ENCODE data around the gene AK1.

- TF ChIP-seq, protein P1, sequence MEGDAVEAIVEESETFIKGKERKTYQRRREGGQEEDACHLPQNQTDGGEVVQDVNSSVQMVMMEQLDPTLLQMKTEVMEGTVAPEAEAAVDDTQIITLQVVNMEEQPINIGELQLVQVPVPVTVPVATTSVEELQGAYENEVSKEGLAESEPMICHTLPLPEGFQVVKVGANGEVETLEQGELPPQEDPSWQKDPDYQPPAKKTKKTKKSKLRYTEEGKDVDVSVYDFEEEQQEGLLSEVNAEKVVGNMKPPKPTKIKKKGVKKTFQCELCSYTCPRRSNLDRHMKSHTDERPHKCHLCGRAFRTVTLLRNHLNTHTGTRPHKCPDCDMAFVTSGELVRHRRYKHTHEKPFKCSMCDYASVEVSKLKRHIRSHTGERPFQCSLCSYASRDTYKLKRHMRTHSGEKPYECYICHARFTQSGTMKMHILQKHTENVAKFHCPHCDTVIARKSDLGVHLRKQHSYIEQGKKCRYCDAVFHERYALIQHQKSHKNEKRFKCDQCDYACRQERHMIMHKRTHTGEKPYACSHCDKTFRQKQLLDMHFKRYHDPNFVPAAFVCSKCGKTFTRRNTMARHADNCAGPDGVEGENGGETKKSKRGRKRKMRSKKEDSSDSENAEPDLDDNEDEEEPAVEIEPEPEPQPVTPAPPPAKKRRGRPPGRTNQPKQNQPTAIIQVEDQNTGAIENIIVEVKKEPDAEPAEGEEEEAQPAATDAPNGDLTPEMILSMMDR (conservative IDR thresholded peaks at IDR 0.05): no peak
- no peak for TF ChIP-seq ZFX (IDR thresholded peaks at IDR 0.05)
Measured at GRCh38 chr9:127877566-127877998, at the start of gene AK1.

Measured in C4-2B (cell line).